GM21717 (cell line): Measurements from ENCODE around the gene BCAS2.
"Not testable (repeated sequence)": the region's sequence is repeated elsewhere in the genome, so short reads cannot be mapped to it uniquely, and the experiment has no call there.

Source experiments
- ATAC-seq: cut with Tn5 transposase; IDR thresholded peaks from one replicate; pipeline ENCODE4 v1.9.1; 2021; ENCODE audit warnings: mild to moderate bottlenecking, moderate library complexity; ENCODE audit not compliant: unreplicated experiment

The BCAS2 gene

DNA sequence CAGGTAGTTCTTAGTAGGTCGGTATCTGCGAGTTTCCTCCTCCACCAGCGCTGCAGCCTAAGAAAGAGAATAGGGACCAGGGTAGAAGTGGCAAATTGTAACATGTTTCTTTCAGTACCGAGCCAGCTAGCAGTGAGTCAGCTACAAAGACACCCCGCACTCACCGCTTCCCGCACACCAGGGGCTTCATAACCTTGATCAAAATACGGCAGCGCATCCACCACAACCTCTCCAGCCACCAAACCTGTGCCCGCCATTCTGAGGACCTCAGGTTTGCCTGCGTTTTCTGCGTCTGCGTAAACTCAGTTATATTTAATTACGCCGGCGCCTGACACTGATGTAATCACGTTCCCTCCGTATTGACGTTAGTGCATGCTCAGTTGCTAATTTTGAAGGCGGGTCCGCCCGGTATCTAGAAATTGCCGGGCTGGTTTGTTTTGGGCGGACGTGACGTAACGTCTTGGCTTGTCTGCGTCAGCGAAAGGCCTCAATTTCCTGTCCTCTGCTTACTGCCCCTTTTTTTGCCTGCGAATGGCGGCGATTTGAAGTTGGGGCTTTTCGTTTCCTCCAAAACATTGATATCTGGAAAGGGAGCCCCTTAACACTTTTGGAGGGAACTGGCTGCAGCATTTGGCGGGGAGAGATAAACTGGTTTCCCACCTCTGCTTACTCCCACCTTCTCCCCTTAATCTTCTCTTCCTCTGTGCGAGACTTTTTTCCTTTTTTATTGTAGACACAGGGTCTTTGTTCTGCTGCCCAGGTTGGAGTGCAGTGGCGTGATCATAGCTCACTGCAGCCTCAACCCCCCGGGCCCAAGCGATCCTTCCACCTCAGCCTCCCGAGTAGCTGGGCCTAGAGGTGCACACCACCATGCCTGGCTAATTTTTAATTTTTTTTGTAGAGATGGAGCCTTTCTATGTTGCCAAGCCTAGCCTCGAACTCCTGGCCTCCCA, at the start of gene BCAS2:
BCAS2 (minus strand) TSS at position 281 of the 953 bp plus-strand sequence; CDS start at position 257, 24 bp downstream.
- peak; percentile 99 for ATAC-seq

- no peak for ATAC-seq
Measured at GRCh38 chr1:114627107-114627506, 45.7 kb upstream of the BCAS2 start.

DNA sequence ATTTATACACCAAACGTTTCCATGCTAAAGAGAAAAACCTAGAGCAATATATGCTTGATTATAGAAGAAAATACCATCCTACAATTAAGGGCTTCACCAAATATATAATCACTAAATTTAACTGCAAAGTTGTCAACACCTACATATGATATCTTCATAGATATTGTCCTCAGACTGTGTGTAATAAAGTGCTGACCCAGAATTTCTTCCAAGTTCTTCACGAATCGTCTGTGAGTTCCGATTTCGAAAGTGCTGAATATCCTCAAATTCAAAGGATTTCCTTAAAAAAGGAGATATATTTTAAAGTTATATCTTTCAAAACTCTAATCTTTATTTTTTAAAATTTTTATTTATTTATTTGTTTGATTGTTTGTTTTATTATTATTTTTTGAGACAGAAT, 41.9 kb upstream of the BCAS2 start:
- no peak for ATAC-seq

DNA sequence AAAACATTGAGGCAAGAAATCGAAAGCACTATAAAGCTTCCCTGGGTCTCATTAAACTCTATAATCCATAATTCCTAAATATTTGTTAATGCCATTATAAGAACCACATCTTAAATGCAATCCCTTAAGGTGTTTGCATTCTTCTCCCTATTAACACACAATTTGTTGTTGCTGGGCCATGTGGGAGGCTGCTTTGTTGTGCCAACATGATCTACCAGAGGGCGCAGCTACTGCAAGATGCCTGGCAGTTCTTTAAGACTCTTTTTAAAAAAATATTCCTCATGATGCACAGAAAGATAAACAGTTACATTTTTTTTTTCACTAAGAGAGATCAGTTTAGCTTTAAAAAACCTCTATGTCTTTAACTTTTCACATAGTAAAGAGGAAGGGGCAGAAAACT, 39.0 kb upstream of the BCAS2 start:
- ATAC-seq: no peak

DNA sequence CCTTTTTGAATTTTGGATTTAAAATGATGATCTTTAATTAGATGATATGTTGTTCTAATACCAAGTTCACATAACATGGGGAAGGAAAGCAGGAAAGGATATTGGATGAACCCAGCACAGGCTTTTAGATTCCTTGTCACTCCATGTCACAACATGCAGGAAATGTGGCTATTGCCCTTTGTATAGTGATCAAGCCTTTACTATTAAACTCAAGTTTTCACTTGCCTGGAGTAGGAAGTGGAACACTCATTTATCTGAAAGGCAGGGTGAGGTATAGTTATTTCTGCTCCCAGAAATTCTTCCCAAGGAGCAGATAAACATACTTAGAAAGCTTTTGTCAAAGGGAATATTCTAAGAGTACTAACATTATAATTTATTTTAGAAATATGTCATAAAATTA, 37.2 kb upstream of the BCAS2 start:
- no peak for ATAC-seq

DNA sequence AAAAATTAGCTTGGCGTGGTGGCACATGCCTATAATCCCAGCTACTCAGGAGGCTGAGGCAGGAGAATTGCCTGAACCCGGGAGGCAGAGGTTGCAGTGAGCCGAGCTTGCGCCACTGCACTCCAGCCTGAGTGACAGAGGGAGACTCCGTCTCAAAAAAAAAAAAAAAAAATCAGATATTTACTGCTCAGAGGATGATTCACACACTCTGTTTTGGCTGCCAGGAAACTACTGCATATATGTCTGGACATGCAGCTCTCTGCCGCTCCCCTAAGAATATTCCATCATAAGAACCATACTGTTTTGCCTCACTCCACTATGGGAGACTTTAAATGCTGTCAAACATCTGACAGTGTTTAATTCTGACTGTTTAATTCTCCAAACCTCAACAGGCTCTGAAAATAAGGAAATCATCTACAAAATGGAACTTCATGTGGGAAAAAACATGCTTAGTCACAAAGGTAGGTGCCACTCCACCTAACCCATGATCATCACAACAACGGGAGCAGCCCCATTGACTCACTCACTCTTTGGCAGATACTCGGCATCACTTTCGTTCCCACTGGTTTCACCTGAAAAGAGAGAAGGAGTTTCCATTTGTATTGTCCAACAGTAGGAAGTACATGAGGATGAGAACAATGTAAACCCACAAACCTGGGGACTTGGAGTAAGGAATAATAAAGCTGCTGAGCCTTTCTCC, 29.3 kb upstream of the BCAS2 start:
- no peak for ATAC-seq

DNA sequence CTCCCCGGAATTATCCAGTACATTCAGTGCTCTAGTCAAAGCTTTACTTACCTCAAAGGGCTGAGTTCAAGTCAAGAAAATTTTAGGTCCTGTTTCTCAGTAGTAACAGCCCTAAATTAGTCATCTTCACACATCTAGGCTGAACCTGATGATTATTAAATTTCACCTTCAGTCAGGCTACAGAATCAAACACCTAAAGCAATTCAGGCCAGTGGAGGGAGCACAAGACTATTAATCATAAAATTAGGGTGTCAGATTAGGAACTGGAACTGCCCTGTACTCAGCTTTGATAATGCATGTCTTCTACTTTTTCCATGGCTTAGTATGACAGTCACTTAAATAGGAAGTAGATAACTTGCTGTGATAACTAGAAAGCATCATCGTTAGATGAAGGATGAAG, 28.4 kb upstream of the BCAS2 start:
- no peak for ATAC-seq

GRCh38 chr1:114609026-114609425, 27.6 kb upstream of the BCAS2 start:
- ATAC-seq: no peak

GRCh38 chr1:114607223-114607622, 25.8 kb upstream of the BCAS2 start:
- ATAC-seq: no peak

DNA sequence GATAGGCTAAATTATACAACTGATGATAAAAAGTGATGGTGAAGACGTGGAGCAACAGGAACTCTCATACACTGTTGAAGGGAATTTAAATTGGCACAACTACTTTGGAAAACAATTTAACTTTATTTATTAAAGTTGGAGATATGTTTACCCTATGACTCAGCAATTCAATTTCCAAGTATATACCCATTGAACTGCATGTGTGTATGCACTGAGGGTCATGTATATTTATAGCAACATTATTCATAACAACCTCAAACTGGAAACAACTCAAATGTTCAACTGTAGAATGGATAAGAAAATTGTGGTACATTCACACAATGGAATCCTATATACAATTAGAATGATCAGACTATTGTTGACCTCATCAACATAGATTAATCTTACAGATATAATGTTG, 16.5 kb upstream of the BCAS2 start:
- ATAC-seq: no peak

- ATAC-seq: no peak
Measured at GRCh38 chr1:114595602-114596001, 14.2 kb upstream of the BCAS2 start.

GRCh38 chr1:114594046-114594445, 12.6 kb upstream of the BCAS2 start:
- no peak for ATAC-seq

DNA sequence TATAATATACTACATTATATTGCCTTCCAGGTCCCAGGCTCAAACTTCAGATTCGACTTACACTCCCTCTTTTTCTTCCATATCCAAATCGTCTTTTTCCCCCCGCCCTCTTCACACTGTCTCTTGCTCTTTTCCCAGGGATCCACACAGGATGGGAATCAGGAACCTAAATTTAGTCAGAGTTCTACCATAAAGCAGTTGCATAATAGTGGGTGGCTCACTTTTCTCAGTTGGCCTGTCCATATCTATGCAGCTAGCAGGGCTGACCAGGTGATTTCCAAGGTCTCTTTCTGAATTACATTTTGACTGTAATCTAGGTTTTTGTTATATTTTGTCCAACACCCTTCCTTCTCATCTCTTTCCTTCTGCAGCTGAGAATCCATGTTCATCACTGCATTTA, 7.7 kb upstream of the BCAS2 start:
- ATAC-seq: no peak

DNA sequence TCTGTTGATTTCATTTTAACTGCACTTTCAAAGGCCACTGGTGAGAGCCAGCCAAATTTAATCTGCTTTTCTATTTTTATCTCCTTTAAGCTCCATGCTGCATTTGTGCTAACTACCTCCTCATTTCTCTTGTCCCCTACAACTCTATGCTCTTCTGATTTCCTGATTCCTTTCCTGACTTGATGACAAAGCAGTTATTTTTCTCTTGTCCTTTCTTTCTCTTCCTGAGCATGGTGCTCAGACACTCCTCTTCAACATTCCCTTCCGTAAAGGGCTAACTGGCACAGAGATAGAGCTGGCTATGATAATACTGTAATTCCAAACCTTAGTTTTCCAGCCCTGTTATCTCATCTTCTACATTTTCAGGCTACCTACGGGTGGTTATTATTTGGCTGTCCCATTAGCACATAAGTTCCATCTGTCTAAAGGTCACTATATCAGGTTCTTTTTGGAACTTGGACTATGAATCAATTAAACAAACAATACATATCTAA, 6.8 kb upstream of the BCAS2 start:
- ATAC-seq: no peak

- no peak for ATAC-seq
Measured at GRCh38 chr1:114587203-114587991, 6.0 kb upstream of the BCAS2 start.

- no peak for ATAC-seq
Measured at GRCh38 chr1:114586513-114587047, 5.2 kb upstream of the BCAS2 start.

- ATAC-seq: no peak
Measured at GRCh38 chr1:114585231-114585630, 3.8 kb upstream of the BCAS2 start.

- ATAC-seq: no peak
Measured at GRCh38 chr1:114574365-114574764, 7.0 kb downstream of the BCAS2 start.

DNA sequence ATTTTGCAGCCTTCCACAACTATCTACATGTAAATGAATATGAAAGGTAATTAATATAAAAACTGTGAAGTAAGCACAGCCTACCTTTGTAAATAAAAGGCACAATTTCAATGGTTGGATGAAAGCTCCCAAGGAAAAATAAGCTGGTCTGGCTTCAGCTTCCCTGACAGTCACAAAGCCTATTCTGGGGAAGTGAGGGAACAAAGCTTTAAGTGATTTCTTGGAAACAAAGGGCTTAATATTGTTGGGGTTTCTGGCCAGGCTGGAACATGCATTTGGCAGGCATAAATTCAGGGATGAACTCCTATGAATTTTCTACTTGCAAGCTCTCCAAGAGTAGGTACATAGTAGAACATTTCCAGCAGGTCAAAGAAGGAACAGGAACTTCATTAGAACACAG, 17.3 kb downstream of the BCAS2 start:
- no peak for ATAC-seq

GRCh38 chr1:114562978-114563510, 18.4 kb downstream of the BCAS2 start:
- not testable (repeated sequence) for ATAC-seq

DNA sequence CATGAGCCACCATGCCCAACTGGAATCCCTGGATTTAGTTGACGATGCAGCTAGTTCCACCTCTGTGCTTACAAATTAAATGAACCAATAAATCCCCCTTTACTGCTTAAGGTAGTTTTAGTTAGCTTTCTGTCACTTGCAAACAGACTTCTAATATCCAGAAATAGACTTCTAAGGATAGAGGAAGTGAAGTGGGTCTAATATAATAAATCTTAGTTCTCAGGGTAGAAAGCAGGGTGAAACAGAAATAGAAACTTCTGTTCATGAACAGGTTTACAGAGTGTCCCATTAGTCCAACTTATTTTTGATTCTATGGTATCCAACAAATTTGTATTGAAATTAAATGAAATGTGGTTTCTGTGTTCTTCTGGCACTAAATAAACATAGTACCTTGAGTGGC, 20.1 kb downstream of the BCAS2 start:
- no peak for ATAC-seq
